ENCODE measurements around the gene CENATAC.
"Not testable (repeated sequence)": the region's sequence is repeated elsewhere in the genome, so short reads cannot be mapped to it uniquely, and the experiment has no call there.

Gene CENATAC

GRCh38 chr11:119029069-119029339, 31.1 kb downstream of the CENATAC start:
- Mint-ChIP-seq H3K4me3 (peak overlapping the region; percentile 88), H3K9me3 (no peaks in the 10 kb centered on the region), H3K27ac (peak overlapping the region; percentile 85), H3K4me1 (peaks cover 30% of the 10 kb centered on the region), H3K27me3 (no peaks in the 10 kb centered on the region), H3K36me3 (peaks cover 17% of the 10 kb centered on the region)
- no peak for ATAC-seq

- Mint-ChIP-seq H3K27ac (peak overlapping the region; percentile 85), H3K4me3 (peak overlapping the region; percentile 88), H3K36me3 (peaks cover 12% of the 10 kb centered on the region), H3K9me3 (no peaks in the 10 kb centered on the region), H3K27me3 (no peaks in the 10 kb centered on the region), H3K4me1 (peaks cover 26% of the 10 kb centered on the region)
- peak; percentile 4 for ATAC-seq
These were observed 31.5 kb downstream of the CENATAC start for GRCh38 chr11:119029340-119030028.

GRCh38 chr11:119030029-119030328, 32.0 kb downstream of the CENATAC start:
- H3K27ac Mint-ChIP-seq, result peak overlapping the region; percentile 85
- peak; percentile 22 for ATAC-seq
- H3K9me3 Mint-ChIP-seq, result no peaks in the 10 kb centered on the region
- H3K4me3 Mint-ChIP-seq, result peak overlapping the region; percentile 88
- H3K4me1 Mint-ChIP-seq, result peaks cover 23% of the 10 kb centered on the region
- H3K36me3 Mint-ChIP-seq, result peaks cover 7% of the 10 kb centered on the region
- no peaks in the 10 kb centered on the region for H3K27me3 Mint-ChIP-seq

DNA sequence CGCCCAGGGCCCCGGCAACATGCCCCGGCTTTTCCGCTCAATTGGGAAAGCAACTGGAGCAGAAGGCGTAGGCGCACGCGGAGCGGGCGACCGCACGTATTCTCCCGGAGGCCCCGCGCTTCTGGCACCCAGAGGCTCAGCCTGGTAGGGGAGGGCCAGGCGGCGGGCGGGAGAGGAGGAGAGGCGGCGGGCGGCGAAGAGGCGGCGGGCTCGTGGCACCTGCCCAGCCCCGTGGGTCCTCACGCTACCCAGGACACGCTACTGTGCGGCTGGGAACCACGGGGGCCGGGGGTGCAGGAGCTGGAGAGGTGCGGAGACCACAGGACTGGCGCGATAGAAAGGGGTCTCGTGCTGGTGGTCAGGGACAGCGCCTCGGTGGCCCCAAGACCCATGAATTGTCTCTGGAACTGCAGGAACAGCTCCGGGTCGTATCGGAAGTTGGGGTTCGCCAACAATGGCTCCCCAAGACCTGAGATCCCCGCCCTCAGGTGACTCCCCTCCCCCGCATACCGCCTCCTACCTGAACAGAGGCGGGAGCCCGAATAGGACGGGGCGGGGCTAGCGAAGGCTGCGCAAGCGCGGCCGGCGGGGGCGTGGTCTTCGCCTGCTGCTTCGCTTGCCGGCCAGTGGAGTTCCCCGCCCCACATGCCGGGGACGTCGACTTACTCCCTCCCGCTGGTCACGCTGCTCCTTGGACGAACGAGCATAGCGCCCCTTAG, 32.5 kb downstream of the CENATAC start, which contains the start of gene SLC37A4:
SLC37A4 (minus strand) TSS at position 549 of the 719 bp plus-strand sequence.
- Mint-ChIP-seq H3K4me1 (peaks cover 23% of the 10 kb centered on the region), H3K27ac (peak within 1 kb of the TSS; percentile 85), H3K27me3 (no peaks in the 10 kb centered on the region), H3K4me3 (peak within 1 kb of the TSS; percentile 88), H3K9me3 (no peaks in the 10 kb centered on the region), H3K36me3 (peaks cover 2% of the 10 kb centered on the region)
- ATAC-seq, result peak; percentile 94

DNA sequence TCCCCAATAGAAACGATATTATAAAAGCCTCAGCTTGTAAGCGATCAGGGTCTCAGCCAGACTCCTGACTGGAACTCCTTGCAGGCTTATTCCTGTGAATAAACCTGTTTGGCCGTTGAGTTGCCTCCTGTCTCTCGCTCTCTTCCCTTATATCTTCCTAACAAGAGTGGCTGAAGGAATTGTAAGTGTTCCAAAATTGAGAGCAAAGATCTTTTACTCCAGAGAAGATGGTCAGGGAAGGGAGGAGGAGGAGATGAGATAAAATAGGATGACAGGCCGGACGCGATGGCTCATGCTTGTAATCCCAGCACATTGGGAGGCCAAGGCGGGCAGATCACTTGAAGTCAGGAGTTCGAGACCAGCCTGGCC, 34.0 kb downstream of the CENATAC start:
- no peaks in the 10 kb centered on the region for H3K36me3 Mint-ChIP-seq
- H3K27me3 Mint-ChIP-seq, result no peaks in the 10 kb centered on the region
- no peak overlapping the region for H3K27ac Mint-ChIP-seq
- H3K4me3 Mint-ChIP-seq, result no peak overlapping the region
- peaks cover 23% of the 10 kb centered on the region for H3K4me1 Mint-ChIP-seq
- no peak for ATAC-seq
- H3K9me3 Mint-ChIP-seq, result no peaks in the 10 kb centered on the region

- H3K27me3 Mint-ChIP-seq, H3K27ac Mint-ChIP-seq, ATAC-seq, H3K36me3 Mint-ChIP-seq, H3K9me3 Mint-ChIP-seq, H3K4me3 Mint-ChIP-seq: not testable (repeated sequence)
- peaks cover 18% of the 10 kb centered on the region for H3K4me1 Mint-ChIP-seq
These were observed 35.5 kb downstream of the CENATAC start for GRCh38 chr11:119033421-119033820.

GRCh38 chr11:119034813-119035212, 36.9 kb downstream of the CENATAC start:
- no peaks in the 10 kb centered on the region for H3K36me3 Mint-ChIP-seq
- H3K4me1 Mint-ChIP-seq, result peaks cover 14% of the 10 kb centered on the region
- no peak overlapping the region for H3K4me3 Mint-ChIP-seq
- H3K9me3 Mint-ChIP-seq, result no peaks in the 10 kb centered on the region
- H3K27me3 Mint-ChIP-seq, result no peaks in the 10 kb centered on the region
- no peak for ATAC-seq
- no peak overlapping the region for H3K27ac Mint-ChIP-seq

GRCh38 chr11:119038884-119039283, 40.9 kb downstream of the CENATAC start:
- no peaks in the 10 kb centered on the region for H3K27me3 Mint-ChIP-seq
- no peak overlapping the region for H3K4me3 Mint-ChIP-seq
- no peak overlapping the region for H3K27ac Mint-ChIP-seq
- no peaks in the 10 kb centered on the region for H3K9me3 Mint-ChIP-seq
- H3K36me3 Mint-ChIP-seq, result no peaks in the 10 kb centered on the region
- H3K4me1 Mint-ChIP-seq, result peaks cover 20% of the 10 kb centered on the region
- no peak for ATAC-seq

DNA sequence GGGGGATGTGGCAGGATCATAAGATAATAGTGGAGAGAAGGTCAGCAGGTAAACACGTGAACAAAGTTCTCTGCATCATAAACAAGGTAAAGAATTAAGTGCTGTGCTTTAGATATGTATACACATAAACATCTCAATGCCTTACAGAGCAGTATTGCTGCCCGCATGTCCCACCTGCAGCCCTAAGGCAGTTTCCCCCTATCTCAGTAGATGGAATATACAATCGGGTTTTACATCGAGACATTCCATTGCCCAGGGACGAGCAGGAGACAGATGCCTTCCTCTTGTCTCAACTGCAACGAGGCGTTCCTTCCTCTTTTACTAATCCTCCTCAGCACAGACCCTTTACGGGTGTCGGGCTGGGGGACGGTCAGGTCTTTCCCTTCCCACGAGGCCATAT, 41.5 kb downstream of the CENATAC start:
- peaks cover 20% of the 10 kb centered on the region for H3K4me1 Mint-ChIP-seq
- ATAC-seq, H3K4me3 Mint-ChIP-seq, H3K36me3 Mint-ChIP-seq, H3K27ac Mint-ChIP-seq, H3K27me3 Mint-ChIP-seq, H3K9me3 Mint-ChIP-seq: not testable (repeated sequence)

- peaks cover 26% of the 10 kb centered on the region for H3K36me3 Mint-ChIP-seq
- no peaks in the 10 kb centered on the region for H3K9me3 Mint-ChIP-seq
- H3K27me3 Mint-ChIP-seq, result no peaks in the 10 kb centered on the region
- H3K4me3 Mint-ChIP-seq, result no peak overlapping the region
- peak overlapping the region; percentile 9 for H3K27ac Mint-ChIP-seq
- peaks cover 20% of the 10 kb centered on the region for H3K4me1 Mint-ChIP-seq
- no peak for ATAC-seq
These were observed 44.0 kb downstream of the CENATAC start for GRCh38 chr11:119041821-119042514.

DNA sequence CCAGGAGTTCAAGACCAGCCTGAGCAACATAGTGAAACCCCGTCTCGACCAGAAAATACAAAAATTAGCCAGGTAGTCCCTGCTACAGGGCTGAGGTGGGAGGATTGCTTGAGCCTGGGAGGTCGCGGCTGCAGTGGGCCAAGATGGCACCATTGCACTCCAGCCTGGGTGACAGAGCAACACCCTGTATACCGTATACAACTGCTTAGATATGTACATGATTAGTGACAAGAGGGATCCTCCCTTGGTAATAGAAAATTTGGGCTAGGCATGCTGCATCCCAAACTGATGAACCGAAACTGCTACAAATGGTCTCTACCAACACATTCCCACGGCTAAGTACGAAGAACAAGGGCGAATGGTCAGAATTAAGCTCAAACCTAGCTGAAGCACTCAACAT, 45.0 kb downstream of the CENATAC start:
- Mint-ChIP-seq H3K27ac (no peak overlapping the region), H3K9me3 (no peaks in the 10 kb centered on the region), H3K36me3 (peaks cover 36% of the 10 kb centered on the region), H3K4me1 (peaks cover 20% of the 10 kb centered on the region), H3K4me3 (no peak overlapping the region), H3K27me3 (no peaks in the 10 kb centered on the region)
- ATAC-seq, result no peak

GRCh38 chr11:119044708-119045107, 46.8 kb downstream of the CENATAC start:
- ATAC-seq, result no peak
- no peaks in the 10 kb centered on the region for H3K9me3 Mint-ChIP-seq
- peaks cover 54% of the 10 kb centered on the region for H3K36me3 Mint-ChIP-seq
- no peak overlapping the region for H3K27ac Mint-ChIP-seq
- no peak overlapping the region for H3K4me3 Mint-ChIP-seq
- peaks cover 14% of the 10 kb centered on the region for H3K4me1 Mint-ChIP-seq
- H3K27me3 Mint-ChIP-seq, result no peaks in the 10 kb centered on the region

DNA sequence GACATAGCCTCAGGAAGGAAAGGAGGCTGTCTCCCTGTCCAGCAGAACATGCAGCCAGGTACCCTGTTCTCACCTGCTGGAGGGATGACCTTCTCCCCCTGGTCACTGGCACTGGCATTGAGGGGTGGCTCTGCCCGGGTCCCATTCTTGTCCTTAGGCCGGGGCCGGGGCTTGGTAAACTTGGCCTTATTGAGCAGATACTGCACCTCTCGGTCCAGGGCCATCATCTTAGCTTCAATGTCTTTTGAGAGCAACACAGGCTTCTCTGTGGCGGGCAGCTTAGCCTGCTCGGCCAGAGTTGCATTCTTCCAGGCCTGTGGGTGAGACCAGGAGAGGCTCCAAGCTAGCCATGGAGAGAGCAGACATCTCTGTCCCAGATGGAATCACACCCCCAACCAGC, 48.6 kb downstream of the CENATAC start:
- H3K4me3 Mint-ChIP-seq, result no peak overlapping the region
- H3K27ac Mint-ChIP-seq, result no peak overlapping the region
- H3K9me3 Mint-ChIP-seq, result no peaks in the 10 kb centered on the region
- no peak for ATAC-seq
- H3K4me1 Mint-ChIP-seq, result peaks cover 20% of the 10 kb centered on the region
- peaks cover 65% of the 10 kb centered on the region for H3K36me3 Mint-ChIP-seq
- no peaks in the 10 kb centered on the region for H3K27me3 Mint-ChIP-seq

DNA sequence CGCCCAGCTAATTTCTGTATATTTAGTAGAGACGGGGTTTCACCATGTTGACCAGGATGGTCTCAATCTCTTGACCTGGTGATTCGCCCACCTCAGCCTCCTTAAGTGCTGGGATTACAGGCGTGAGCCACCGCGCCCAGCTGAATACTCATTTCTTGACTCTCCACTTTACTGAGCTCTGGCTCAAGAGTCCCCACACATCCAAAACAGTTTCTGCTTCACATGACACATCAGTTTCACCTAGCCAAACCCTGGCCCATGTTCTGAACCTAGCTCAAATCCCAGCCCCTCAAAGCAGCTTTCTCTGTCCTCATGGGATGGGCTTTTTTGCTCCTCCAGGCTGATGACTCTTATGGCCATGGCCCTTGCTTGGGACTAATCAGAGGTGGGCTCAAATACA, 49.3 kb downstream of the CENATAC start:
- no peaks in the 10 kb centered on the region for H3K27me3 Mint-ChIP-seq
- peaks cover 22% of the 10 kb centered on the region for H3K4me1 Mint-ChIP-seq
- no peaks in the 10 kb centered on the region for H3K9me3 Mint-ChIP-seq
- no peak for ATAC-seq
- H3K4me3 Mint-ChIP-seq, result no peak overlapping the region
- peaks cover 70% of the 10 kb centered on the region for H3K36me3 Mint-ChIP-seq
- no peak overlapping the region for H3K27ac Mint-ChIP-seq

DNA sequence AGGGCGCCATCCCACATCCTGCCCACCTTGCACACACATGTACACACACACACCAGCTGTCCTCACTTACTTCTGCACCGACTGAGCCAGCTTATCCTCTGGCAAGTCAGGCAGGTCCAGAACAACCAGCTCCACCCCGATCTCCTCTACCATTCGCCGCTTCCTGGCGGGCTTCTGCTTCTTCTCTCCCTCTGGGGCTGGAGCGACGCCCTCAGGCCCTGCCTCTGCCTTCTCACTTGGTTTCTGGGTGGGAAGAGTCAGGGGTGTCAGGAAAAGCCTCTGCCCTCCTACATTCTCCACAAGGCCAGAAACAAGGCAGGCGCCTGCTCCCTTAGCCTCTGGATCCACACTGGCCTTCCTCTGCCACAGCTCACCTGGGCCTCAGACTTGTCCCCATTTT, 50.7 kb downstream of the CENATAC start:
- Mint-ChIP-seq H3K4me1 (peaks cover 35% of the 10 kb centered on the region), H3K36me3 (peaks cover 84% of the 10 kb centered on the region), H3K27ac (no peak overlapping the region), H3K9me3 (no peaks in the 10 kb centered on the region), H3K27me3 (no peaks in the 10 kb centered on the region), H3K4me3 (no peak overlapping the region)
- ATAC-seq, result no peak

DNA sequence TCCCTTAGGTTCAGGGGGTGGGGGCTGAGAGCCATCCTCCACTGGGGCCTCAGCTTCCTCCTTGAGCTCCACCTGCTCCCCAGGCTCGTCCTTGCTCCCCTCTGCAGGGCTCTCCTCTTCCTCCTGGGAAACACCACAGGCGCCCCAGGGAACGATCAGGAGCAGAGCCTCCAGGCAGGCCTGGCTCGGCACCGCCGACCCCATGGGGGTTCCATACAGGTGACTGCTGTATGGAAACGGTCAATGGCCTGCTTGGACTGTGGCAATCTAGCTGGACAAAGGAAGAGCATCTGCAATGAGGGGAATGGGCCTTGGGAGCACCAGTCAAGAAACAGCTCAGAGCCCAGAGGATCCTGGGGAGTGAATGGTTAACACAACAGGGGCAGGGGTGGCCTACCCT, 51.1 kb downstream of the CENATAC start:
- H3K27me3 Mint-ChIP-seq, result no peaks in the 10 kb centered on the region
- no peak for ATAC-seq
- H3K36me3 Mint-ChIP-seq, result peaks cover 88% of the 10 kb centered on the region
- no peaks in the 10 kb centered on the region for H3K9me3 Mint-ChIP-seq
- H3K4me3 Mint-ChIP-seq, result no peak overlapping the region
- no peak overlapping the region for H3K27ac Mint-ChIP-seq
- H3K4me1 Mint-ChIP-seq, result peaks cover 39% of the 10 kb centered on the region
